HG03342 (cell line): Measurements from ENCODE around the gene YJU2.
"Not testable (repeated sequence)": the region's sequence is repeated elsewhere in the genome, so short reads cannot be mapped to it uniquely, and the experiment has no call there.

Source experiments
- ATAC-seq: cut with Tn5 transposase; IDR thresholded peaks from one replicate; pipeline ENCODE4 v1.9.1; 2021; ENCODE audit warnings: mild to moderate bottlenecking, moderate library complexity; ENCODE audit not compliant: unreplicated experiment

The YJU2 gene

DNA sequence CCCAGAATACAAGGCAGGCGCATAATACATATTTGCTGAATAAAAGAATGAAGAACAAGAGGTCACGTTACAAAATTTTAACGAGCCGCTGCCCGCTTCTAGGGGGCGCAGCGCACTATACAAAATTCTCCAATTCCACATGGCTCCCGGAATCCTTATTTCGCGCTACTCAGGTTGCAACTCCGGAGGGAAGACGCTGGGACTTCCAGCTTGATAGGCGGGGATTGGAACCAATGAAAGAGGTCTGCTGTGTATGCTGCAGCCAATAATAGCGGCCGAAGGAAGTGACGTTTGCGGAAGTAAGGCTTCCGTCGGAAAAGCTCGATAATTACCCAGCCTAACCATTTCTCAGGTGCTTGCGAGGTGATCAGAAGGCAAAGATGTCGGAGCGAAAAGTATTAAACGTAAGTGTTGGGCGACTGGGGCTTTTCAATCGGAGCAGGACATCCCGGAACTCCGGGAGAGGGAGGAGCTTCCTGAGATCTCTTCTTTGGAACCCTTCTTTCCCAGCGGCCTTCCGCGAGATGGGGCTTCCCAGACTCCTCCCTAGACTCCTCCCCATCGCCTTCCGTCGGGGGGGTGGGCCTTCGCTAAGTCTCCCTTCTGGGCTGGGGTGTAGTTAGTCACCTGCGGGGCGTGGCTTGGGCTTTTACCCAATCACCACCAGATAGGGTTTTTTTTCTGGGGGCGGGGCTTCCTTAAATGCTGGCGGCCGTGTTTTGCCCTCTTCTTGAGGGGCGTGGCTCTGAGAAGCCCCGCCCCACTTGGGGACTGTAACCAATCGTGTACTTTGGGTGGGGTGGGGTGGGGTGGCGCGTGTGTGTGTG is at the start of gene YJU2:
TSS of gene YJU2 (plus strand) at position 314 of the 827 bp plus-strand sequence. CDS start at position 381, 67 bp downstream.
- peak; percentile 86 for ATAC-seq

DNA sequence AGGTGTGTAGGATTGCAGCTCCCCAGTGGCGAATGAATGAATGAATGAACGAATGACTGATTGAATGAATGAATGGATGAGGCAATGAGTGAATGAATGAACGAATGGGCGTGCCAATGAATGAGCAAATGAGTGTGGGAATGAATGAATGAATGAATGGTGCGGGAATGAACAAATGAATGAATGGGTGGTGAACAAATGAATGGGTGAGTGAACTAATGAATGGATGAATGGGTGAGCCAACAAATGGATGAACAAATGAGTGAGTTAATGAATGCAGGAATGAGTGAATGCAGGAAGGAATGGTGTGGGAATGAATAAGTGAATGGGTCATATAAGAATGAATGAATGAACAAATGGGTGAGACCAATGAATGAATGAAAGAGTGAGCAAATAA is 49.7 kb upstream of the YJU2 start:
- ATAC-seq = no peak

DNA sequence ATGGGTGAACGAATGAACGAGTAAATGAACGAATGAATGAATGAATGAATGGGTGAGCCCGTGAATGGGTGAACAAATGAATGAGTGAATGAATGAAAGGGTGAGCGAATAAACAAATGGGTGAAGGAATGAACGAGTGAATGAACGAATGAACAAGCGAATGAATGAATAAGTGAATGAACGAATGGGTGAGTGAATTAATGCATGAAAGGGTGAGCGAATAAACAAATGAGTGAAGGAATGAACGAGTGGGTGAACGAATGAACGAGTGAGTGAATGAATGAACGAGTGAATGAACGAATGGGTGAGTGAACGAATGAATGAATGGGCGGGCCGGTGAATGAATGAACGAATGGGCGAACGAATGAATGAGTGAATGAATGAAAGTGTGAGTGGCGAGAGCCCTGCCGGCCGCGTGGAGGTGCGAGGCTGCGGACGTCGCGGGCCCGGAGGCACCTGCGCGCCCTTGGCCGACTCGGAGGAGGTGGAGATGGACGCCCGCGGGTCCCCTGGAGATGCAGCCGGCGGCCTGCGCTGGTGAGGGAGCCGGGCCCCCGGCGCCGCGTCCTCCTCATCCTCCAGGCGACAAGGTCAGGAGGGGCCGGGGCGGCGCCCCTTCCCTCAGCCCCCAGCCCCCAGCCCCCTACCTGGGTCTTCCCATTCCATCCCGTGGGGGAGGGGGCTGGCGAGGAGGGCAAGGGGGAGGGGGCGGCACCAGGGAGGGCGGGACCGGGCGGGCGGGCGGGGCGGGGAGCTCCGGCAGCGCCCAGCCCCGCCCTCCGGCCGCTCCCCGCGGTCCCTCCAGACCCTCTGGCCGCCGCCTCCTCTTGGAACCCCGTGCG is 49.0 kb upstream of the YJU2 start:
- no peak for ATAC-seq

DNA sequence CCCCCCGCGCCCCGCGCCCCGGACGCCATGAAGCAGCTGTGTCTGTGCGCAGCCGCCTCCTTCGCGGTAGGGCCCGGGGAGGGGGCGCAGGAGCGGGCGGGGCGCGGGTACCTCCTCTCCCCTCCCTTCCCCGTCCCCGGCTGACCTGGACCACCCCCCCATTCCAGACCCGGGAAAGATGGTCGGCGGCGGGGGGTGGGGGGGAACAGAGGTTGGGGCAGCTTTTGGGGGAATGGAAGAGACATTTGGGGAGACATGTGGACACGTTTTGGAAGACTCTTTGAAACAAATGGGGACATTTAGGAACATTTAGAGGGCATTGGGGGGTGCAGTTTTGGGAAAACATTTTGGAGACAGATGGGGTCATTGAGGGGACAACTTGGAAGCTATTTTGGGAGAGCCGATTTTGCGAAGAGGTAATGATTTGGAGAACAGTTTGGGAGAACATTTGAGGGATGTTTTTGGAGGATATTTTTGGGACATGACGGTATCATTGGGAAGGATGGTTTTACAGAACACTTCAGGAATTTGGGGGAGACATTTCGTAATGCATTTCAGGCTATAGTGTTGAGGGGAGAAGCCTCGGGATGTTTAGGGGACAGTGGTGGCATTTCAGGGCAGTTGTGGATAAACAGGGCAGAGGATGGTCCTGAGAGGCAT is 48.3 kb upstream of the YJU2 start:
- ATAC-seq = no peak

DNA sequence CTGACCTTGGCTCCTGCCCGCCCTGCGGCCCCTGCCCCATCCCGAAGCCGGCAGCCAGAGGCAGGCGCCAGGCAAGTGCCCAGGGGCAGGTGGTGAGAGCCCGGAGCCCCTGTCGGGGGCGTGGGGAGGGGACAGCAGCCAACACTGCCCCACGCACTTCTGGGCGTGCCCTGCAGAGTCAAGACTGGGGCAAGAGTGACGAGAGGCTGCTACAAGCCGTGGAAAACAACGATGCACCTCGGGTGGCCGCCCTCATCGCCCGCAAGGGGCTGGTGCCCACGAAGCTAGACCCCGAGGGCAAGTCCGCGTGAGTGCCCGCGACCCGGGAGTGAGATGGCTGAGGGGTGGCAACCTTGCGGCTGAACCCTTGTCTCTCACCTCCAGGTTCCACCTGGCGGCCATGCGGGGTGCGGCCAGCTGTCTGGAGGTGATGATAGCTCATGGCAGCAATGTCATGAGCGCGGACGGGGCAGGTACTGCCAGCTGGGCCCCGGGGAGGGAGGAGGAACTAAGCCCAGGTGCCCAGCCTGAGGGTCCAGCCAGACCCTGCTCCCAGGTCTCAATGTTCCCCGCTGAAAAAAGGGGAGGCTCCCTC is 47.1 kb upstream of the YJU2 start:
- no peak for ATAC-seq

DNA sequence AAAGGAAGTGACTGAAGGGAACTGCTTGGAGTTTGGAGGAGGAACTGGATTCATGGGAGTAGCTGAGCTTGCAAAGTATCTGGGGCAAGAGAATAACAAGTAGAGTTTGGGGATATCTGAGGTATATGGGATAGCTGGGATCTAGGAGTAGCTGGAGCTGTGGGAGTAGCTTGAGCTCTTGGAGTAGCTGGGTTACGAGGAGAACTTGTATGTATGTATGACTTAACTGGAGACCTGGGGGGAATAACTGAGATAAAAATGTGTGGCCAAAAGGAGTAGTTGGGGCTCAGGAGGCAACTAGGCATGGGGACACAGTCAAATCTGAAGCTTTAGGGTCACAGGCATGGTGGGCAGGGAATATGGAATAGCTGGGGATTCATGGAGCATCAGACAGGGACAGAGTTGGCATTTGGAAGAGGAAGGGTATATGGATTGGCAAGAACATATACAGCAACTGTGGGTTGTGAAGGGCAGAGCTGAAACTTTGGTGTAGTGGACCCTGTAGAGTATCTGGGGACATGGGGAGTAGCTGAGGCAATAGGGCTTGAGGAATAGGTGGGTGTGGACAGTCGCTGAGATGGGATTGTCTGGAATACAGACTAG is 45.8 kb upstream of the YJU2 start:
- ATAC-seq = no peak

DNA sequence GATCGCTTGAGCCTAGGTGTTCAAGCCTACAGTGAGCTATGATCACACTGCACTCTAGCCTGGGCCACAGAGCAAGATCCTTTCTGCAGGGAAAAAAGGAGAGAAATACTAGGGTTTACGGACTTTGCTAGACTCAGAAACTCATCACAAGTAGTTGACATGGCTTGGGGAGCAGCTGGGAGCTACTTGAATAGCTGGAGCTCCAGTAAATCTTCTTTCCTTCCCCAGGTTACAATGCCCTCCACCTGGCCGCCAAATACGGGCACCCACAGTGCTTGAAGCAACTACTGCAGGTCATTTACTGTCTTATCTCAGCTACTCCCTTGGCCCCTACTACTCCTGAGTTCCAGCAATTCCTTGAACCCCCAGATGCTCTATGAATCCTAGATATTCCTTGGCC is 45.1 kb upstream of the YJU2 start:
- no peak for ATAC-seq

DNA sequence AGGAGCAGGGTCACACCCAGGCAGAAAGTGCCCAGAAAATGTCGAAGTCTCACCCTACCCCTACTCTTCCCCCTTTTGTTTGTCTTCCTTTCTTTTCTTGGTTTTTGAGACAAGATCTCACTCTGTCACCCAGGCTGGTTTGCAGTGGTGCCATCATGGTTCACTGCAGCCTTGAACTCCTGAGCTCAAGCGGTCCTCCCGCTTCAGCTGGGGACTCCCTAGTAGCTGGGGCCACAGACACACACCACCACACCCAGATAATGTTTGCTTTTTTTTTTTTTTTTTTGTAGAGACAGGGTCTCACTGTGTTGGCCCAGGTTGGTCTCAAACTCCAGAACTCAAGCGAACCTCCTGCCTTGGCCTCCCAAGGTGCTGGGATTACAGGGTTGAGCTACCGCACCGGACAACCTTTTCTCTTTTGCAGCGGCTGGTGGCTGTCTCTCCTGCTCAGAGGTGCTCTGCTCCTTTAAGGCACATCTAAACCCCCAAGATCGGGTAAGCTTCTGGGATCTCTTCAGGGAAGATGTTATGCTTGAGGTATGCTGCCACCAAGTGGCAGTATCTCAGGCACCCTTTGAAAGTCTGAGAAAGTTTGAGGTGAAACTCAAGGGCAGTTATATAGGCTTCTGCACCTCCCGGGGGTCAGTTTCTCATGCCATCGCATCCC is 39.9 kb upstream of the YJU2 start:
- ATAC-seq = no peak

DNA sequence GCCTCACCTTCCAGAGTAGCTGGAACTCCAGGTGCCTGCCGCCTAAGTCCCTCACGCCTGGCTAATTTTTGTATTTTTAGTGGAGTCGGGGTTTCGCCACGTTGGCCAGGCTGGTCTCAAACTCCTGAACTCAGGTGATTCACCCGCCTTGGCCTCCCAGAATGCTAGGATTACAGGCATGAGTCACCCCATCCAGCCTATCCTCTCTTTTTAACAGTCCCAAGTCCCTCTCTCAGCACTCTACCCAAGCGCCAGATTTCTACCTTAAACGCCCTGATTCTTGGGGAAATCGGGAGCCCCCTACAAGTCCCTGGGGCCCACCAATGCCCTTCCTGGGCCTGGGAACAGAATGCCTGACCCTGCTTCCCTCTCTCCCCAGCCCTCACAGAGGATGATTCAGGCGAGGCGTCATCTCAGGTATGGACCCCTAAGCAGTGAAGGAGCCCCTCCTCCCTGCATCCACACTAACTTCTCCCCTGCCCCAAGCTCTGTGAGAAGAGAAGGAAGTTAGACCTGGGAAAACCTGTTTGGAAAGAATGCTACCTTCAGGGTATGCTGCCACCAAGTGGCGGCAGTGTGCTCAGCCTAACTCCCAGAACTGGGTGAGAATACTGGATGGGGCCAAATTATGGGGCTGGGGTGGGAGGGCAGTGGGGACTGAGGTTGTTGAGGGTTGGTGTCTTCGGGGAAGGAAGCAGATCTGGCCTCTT is 38.3 kb upstream of the YJU2 start:
- ATAC-seq = no peak

DNA sequence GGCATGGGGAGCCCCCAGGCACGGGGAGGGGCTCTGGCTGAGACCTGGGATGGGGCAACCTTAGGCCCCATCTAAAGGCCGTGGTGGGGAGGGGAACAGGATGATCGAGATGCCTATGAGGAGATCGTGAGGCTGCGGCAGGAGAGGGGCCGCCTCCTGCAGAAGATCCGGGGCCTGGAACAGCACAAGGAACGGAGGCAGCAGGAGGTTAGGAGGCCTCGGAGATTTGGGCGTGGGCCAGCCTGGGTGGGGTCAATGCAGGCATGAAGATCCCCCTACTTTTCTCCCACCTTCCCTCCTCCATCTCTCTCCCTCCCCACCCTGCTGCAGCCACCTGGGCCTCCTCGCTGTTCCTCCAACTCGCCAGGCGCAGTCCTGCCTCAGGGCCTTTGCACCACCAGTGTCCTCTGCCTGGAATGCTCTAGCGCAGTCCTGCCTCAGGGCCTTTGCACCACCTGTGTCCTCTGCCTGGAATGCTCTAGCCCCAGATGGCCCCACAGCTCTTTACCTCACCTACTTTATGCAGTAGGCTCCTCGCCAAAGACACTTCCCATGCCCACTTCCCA is 36.6 kb upstream of the YJU2 start:
- no peak for ATAC-seq

DNA sequence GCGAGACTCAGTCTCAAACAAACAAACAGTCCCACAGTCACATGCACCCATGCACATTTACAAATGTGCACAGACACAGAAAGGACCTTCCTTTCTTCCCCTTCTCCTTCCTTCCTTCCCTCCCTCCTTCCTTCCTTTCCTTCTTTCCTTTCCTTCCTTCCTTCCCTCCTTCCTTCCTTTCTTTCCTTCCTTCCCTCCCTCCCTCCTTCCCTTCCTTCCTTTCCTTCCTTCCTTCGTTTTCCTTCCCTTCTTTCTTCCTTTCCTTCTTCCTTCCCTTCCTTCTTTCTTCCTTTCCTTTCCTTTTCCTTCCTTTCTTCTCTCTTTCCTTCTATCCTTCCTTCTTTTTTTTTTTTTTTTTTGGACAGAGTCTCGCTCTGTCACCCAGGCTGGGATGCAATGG is 33.8 kb upstream of the YJU2 start:
- ATAC-seq = no peak

DNA sequence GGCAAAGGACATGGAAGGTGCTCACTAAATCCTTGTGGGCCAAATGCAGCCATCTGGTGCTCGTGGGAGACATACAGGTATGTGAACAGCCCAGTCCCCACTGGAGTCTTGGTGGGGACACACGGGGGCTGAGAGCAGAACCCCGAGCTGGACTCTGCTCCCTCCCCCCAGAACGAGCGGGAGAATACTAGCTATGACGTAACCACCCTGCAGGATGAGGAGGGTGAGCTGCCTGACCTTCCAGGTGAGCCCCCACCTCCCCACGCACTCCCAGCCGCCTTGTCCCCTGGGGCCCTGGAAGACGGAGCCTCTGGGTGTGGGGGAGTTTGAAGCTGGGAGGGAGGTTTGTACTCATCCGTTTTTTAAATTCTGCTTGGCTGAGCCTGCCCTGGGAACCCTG is 31.1 kb upstream of the YJU2 start:
- ATAC-seq = no peak

DNA sequence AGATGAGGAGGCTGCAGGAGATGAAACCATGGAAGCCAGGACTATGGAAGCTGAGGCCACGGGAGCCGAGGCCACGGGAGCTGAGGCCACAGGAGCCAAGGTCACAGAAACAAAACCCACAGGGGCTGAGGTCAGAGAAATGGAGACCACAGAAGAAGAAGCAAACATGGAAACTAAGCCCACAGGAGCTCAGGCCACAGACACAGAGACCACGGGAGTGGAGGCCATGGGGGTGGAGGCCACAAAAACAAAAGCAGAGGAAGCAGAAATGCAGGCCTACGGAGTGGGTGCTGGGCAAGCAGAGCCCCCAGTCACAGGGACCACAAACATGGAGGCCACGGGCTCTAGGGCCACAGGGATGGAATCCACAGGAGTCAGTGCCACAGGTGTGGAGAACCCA is 30.0 kb upstream of the YJU2 start:
- no peak for ATAC-seq

DNA sequence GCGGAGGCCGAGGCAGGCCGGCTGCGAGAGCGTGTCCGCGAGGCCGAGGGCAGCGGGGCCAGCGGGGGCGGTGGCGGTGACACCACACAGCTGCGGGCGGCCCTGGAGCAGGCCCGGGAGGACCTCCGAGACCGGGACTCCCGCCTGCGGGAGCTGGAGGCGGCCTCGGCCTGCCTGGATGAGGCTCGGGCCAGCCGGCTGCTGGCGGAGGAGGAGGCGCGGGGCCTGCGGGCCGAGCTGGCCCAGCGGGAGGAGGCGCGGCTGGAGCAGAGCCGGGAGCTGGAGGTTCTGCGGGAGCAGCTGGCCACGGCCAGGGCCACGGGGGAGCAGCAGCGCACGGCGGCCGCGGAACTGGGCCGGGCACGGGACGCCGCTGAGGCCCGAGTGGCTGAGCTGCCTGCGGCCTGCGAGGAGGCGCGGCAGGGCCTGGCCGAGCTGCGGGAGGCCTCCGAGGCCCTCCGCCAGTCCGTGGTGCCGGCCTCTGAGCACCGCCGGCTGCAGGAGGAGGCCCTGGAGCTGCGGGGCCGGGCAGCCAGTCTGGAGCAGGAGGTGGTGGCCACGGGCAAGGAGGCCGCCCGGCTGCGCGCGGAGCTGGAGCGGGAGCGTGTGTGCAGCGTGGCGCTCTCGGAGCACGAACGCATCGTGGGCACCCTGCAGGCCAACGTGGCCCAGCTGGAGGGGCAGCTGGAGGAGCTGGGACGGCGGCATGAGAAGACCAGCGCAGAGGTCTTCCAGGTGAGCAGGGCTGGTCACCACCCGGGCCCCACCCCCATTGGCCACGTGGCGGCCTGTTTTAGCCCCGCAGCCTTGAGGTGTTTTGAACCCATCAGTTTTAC is 29.2 kb upstream of the YJU2 start:
- no peak for ATAC-seq

DNA sequence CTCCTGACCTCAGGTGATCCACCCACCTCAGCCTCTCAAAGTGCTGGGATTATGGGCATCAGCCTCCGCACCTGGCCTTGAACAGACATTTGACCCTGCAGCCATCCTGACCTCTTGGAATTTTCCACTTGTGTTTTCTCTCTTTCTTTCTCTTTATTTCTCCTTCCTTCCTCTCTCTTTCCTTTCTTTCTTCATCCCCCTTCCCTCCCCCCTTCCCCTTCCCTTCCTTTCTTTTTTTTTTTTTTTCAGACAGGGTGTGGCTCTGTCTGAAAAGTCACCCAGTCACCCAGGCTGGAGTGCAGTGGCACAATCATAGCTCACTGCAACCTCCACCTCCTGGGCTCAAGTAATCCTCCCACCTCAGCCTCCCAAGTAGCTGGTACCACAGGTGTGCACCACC is 28.4 kb upstream of the YJU2 start:
- not testable (repeated sequence) for ATAC-seq

DNA sequence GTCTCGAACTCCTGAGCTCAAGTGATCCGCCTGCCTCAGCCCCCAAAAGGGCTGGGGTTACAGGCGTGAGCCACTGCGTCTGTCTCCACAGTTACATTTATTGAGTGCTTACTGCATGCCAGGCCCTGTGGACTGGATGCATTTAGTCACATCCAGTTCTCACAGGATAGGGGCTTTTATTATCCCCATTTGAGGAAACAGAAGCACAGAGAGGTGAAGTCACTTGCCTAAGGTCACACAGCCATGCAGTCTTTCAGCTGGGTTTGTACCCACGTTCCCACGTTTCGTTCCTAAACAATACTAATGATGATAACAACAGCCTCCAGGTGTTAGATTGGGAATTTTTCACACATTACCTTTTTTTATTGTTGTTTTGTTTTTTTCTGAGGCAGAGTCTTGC is 26.7 kb upstream of the YJU2 start:
- ATAC-seq = no peak

DNA sequence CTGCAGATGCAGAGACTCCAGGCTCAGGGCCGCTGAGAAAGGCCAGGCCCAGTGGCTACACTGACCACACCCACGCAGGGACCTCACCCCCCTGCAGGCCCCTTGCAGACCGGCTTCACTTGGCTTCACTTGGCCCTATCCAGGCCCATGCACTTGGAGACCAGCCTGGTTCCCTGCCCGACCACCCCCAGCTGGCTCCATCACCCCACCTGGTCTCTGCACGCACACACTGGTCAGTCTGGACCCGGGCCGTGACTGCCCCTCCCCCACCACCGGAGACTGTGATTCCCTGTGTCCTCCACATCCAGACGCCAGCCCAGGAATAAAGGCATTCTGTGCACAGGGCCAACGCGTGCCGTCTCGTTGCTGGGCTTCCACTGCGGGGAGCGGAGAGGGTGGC is 22.4 kb upstream of the YJU2 start:
- ATAC-seq = no peak

DNA sequence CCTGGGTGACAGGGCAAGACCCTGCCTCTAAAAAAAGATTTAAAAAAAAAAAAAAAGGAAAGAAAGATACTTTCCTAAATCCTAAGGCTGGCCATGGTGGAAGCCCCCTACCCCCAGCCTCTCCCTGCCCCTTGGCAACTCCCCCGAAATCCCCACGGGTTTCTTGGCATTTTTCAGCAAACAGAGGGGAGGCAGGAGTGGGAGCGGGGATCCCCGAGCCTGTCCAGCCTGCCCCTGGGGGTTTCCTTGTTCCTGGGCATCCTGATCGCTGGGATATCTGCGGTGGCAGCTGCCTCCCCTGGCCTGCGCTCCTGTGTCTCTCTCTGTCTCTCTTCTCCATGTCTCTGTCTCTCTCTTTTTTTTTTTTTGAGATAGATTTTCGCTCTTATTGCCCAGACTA is 21.0 kb upstream of the YJU2 start:
- no peak for ATAC-seq
